H9 (cell line): ENCODE data around the gene RBP7. TPM values are rescaled to one million over a fixed set of nuclear protein-coding genes. Genes with fewer than 3 reads are reported as not detected.

Experiments
- DNase-seq: peaks from one replicate; pipeline ENCODE4 v3.0.0-alpha.2; 2017
- H2AFZ ChIP-seq: one replicate; pipeline ENCODE4 v1.6.1; 2013; ENCODE audit warnings: mild to moderate bottlenecking, low read length, control low read depth, moderate library complexity
- H2AK5ac ChIP-seq: 2 replicates; pipeline ENCODE4 v1.6.1; 2013; ENCODE audit warnings: low read length, control low read depth, mixed read lengths; ENCODE audit not compliant: insufficient read length
- H2BK120ac ChIP-seq: one replicate; pipeline ENCODE4 v1.6.1; 2013; ENCODE audit warnings: low read depth, mild to moderate bottlenecking, low read length, control low read depth, inconsistent platforms; ENCODE audit not compliant: poor library complexity, severe bottlenecking
- H2BK12ac ChIP-seq: 2 replicates; pipeline ENCODE4 v1.6.1; 2013; ENCODE audit warnings: low read length, control low read depth, mixed read lengths, low read depth; ENCODE audit not compliant: insufficient read length
- H2BK15ac ChIP-seq: 2 replicates; pipeline ENCODE4 v1.6.1; 2013; ENCODE audit warnings: low read depth, low read length, control low read depth
- H2BK20ac ChIP-seq: one replicate; pipeline ENCODE4 v1.6.1; 2013; ENCODE audit warnings: low read depth, mild to moderate bottlenecking, low read length, control low read depth, inconsistent platforms; ENCODE audit not compliant: poor library complexity, severe bottlenecking
- H2BK5ac ChIP-seq: 2 replicates; pipeline ENCODE4 v1.6.1; 2013; ENCODE audit warnings: low read length, control low read depth, mixed read lengths; ENCODE audit not compliant: insufficient read length
- H3K14ac ChIP-seq: 2 replicates; pipeline ENCODE4 v1.6.1; 2013; ENCODE audit warnings: low read length, control low read depth; ENCODE audit not compliant: insufficient read depth
- H3K18ac ChIP-seq: 2 replicates; pipeline ENCODE4 v1.6.1; 2013; ENCODE audit warnings: low read depth, mild to moderate bottlenecking, mixed read lengths, low read length, control low read depth; ENCODE audit not compliant: insufficient read length
- H3K23ac ChIP-seq: 2 replicates; pipeline ENCODE4 v1.6.1; 2013; ENCODE audit warnings: low read length, control low read depth, mixed read lengths, low read depth; ENCODE audit not compliant: insufficient read length
- H3K23me2 ChIP-seq: 2 replicates; pipeline ENCODE4 v1.6.1; 2013; ENCODE audit warnings: low read depth, mild to moderate bottlenecking, mixed read lengths, low read length, control low read depth; ENCODE audit not compliant: insufficient read length, poor library complexity, severe bottlenecking
- H3K27ac ChIP-seq: 2 replicates; pipeline ENCODE4 v1.5.1; 2013; ENCODE audit warnings: low read length, control low read depth, mixed read lengths, low read depth; ENCODE audit not compliant: insufficient read length
- H3K27me3 ChIP-seq: 2 replicates; pipeline ENCODE4 v1.6.1; 2013; ENCODE audit warnings: low read length, control low read depth, inconsistent platforms; ENCODE audit not compliant: insufficient read depth
- H3K4ac ChIP-seq: 2 replicates; pipeline ENCODE4 v1.6.1; 2013; ENCODE audit warnings: low read depth, mild to moderate bottlenecking, control low read depth, inconsistent platforms, low read length, moderate library complexity
- H3K4me1 ChIP-seq: 2 replicates; pipeline ENCODE4 v1.6.1; 2013; ENCODE audit warnings: low read length, control low read depth, inconsistent platforms; ENCODE audit not compliant: insufficient read depth
- H3K4me2 ChIP-seq: 2 replicates; pipeline ENCODE4 v1.6.1; 2013; ENCODE audit warnings: low read length, control low read depth, mixed read lengths; ENCODE audit not compliant: insufficient read length, insufficient read depth
- H3K56ac ChIP-seq: 2 replicates; pipeline ENCODE4 v1.6.1; 2013; ENCODE audit warnings: low read depth, mild to moderate bottlenecking, mixed read lengths, low read length, control low read depth; ENCODE audit not compliant: insufficient read length
- H3K79me1 ChIP-seq: 2 replicates; pipeline ENCODE4 v1.6.1; 2013; ENCODE audit warnings: low read depth, mild to moderate bottlenecking, moderate library complexity, low read length, control low read depth, inconsistent platforms; ENCODE audit not compliant: insufficient read depth, poor library complexity, severe bottlenecking
- H3K79me2 ChIP-seq: 2 replicates; pipeline ENCODE4 v1.6.1; 2013; ENCODE audit warnings: low read length, control low read depth, inconsistent platforms; ENCODE audit not compliant: insufficient read depth
- H3K9ac ChIP-seq: 2 replicates; pipeline ENCODE4 v1.6.1; 2013; ENCODE audit warnings: low read length, control low read depth, mixed read lengths; ENCODE audit not compliant: insufficient read length; ENCODE audit errors: extremely low read depth
- H3K9me3 ChIP-seq: one replicate; pipeline ENCODE4 v1.6.1; 2013; ENCODE audit warnings: low read depth, low read length, inconsistent platforms; ENCODE audit not compliant: control insufficient read depth
- H3T11ph ChIP-seq: one replicate; pipeline ENCODE4 v1.6.1; 2013; ENCODE audit warnings: mild to moderate bottlenecking, low read length, control low read depth, inconsistent platforms
- H4K20me1 ChIP-seq: one replicate; pipeline ENCODE4 v1.6.1; 2013; ENCODE audit not compliant: control insufficient read depth, insufficient read length, insufficient read depth
- H4K5ac ChIP-seq: 2 replicates; pipeline ENCODE4 v1.6.1; 2013; ENCODE audit warnings: low read depth, mild to moderate bottlenecking, mixed read lengths, low read length, control low read depth; ENCODE audit not compliant: insufficient read length
- H4K8ac ChIP-seq: replicated peaks from 2 replicates; pipeline ENCODE4 v1.6.1; 2013; ENCODE audit warnings: low read length, control low read depth, mixed read lengths, low read depth; ENCODE audit not compliant: insufficient read length
- H4K91ac ChIP-seq: 2 replicates; pipeline ENCODE4 v1.6.1; 2013; ENCODE audit warnings: low read depth, mild to moderate bottlenecking, moderate library complexity, mixed read lengths, low read length, control low read depth; ENCODE audit not compliant: insufficient read length
- H3K27ac Mint-ChIP-seq, 3 experiments: 2 replicates in 2 of 3; 3 replicates in 1 of 3; pipeline ENCODE4 v1.8.0; 2020 to 2021; ENCODE audit warnings: mixed read lengths in 3 of 3, mild to moderate bottlenecking in 1 of 3, moderate library complexity in 1 of 3
- H3K27me3 Mint-ChIP-seq: 2 replicates; pipeline ENCODE4 v1.8.0; 2021; ENCODE audit warnings: low read depth, mild to moderate bottlenecking, moderate library complexity, mixed read lengths
- H3K36me3 Mint-ChIP-seq, 3 experiments: 2 replicates in 2 of 3; 3 replicates in 1 of 3; pipeline ENCODE4 v1.8.0; 2020 to 2021; ENCODE audit warnings: low read depth in 3 of 3, mixed read lengths in 3 of 3; ENCODE audit not compliant: insufficient read depth in 1 of 3
- H3K4me1 Mint-ChIP-seq, 2 experiments: 2 replicates each; pipeline ENCODE4 v1.8.0; 2020; ENCODE audit warnings: mixed read lengths in 2 of 2
- H3K4me3 Mint-ChIP-seq, 2 experiments: 2 replicates in 1 of 2; 3 replicates in 1 of 2; pipeline ENCODE4 v1.8.0; 2020 to 2021; ENCODE audit warnings: mild to moderate bottlenecking in 2 of 2, mixed read lengths in 2 of 2, moderate library complexity in 1 of 2
- H3K9me3 Mint-ChIP-seq, 2 experiments: 2 replicates in 1 of 2; 3 replicates in 1 of 2; pipeline ENCODE4 v1.8.0; 2020; ENCODE audit warnings: mild to moderate bottlenecking in 2 of 2, mixed read lengths in 2 of 2, moderate library complexity in 1 of 2
- CTCF ChIP-seq: fragments of 200-600 bp; sonication (generic); conservative IDR thresholded peaks from 3 replicates; pipeline ENCODE4 v1.8.0; 2021; ENCODE audit warnings: antibody characterized with exemption, mild to moderate bottlenecking
- WGBS: extraction: QIAGEN DNeasy Blood & Tissue Kit; methylation state at CpG from one replicate; pipeline ENCODE4 v1.1.7; 2013; ENCODE audit warnings: missing lambda C conversion rate, low lambda C conversion rate, mixed read lengths; ENCODE audit not compliant: insufficient read length; ENCODE audit errors: extremely low coverage; 5-methylcytosine and 5-hydroxymethylcytosine counted together
- total RNA-seq: library from RNA; stranded (reverse); gene quantifications from 2 replicates; pipeline ENCODE4 v1.2.1, GENCODE V29; 2021

Gene RBP7
- total RNA-seq, 1 experiment from 2014 or later: 4.5 TPM

GRCh38 chr1:10051656-10052055 is 54.6 kb downstream of the RBP7 start:
- no peak overlapping the region for H2BK5ac ChIP-seq
- 0 out of 2 replicates have a peak, but pooled peaks cover 4% of the 10 kb centered on the region for H3K4me1 ChIP-seq
- no peak for DNase-seq
- H3K18ac ChIP-seq: no peak overlapping the region
- Mint-ChIP-seq H3K9me3 (no peaks in the 10 kb centered on the region), H3K36me3 (peaks cover 6 to 22% (median 9%) of the 10 kb centered on the region in 3 experiments; a peak in 5 of 7 replicates), H3K27ac (no peak overlapping the region; a peak in 1 of 7 replicates), H3K4me1 (peaks cover 10 to 11% of the 10 kb centered on the region in 2 experiments), H3K4me3 (no peak overlapping the region), H3K27me3 (no peaks in the 10 kb centered on the region)
- H3K79me2 ChIP-seq: peaks cover 20% of the 10 kb centered on the region; the same call in 1 of the 2 replicates
- no peak overlapping the region for H4K5ac ChIP-seq
- no peaks in the 10 kb centered on the region for H3K23me2 ChIP-seq
- H3T11ph ChIP-seq: no peak overlapping the region
- no peak for TF ChIP-seq CTCF
- no peak overlapping the region for H3K56ac ChIP-seq
- H3K9me3 ChIP-seq: no peaks in the 10 kb centered on the region
- no peaks in the 10 kb centered on the region for H3K27me3 ChIP-seq
- no peak overlapping the region for H3K27ac ChIP-seq
- H2BK15ac ChIP-seq: no peak overlapping the region
- no peak overlapping the region for H2AK5ac ChIP-seq
- H3K4me2 ChIP-seq: no peak overlapping the region
- H4K20me1 ChIP-seq: no peaks in the 10 kb centered on the region
- no peak overlapping the region for H4K91ac ChIP-seq
- no peak overlapping the region for H3K9ac ChIP-seq
- no peak overlapping the region for H3K23ac ChIP-seq
- H2BK12ac ChIP-seq: no peak overlapping the region
- no peak overlapping the region for H3K4ac ChIP-seq
- H2BK20ac ChIP-seq: no peak overlapping the region
- no peak overlapping the region for H2BK120ac ChIP-seq
- no peak overlapping the region for H3K14ac ChIP-seq
- no peak overlapping the region for H2AFZ ChIP-seq
- WGBS: no CpG with 5 or more reads among the region's 1 CpG
- peaks cover 15% of the 10 kb centered on the region for H3K79me1 ChIP-seq
- no peak overlapping the region for H4K8ac ChIP-seq
